Ishikawa (cell line): ENCODE data around the gene TDP1.

Experiments
- CEBPB ChIP-seq: IDR thresholded peaks from 2 replicates; pipeline ENCODE4 v1.6.1; 2012
- CREB1 ChIP-seq: IDR thresholded peaks from 2 replicates; pipeline ENCODE4 v1.6.1; 2012; ENCODE audit warnings: low read depth
- EGR1 ChIP-seq: IDR thresholded peaks from 2 replicates; pipeline ENCODE4 v1.6.1; 2012
- EP300 ChIP-seq: IDR thresholded peaks from 2 replicates; pipeline ENCODE4 v1.6.1; 2012; ENCODE audit warnings: borderline replicate concordance
- FOXM1 ChIP-seq: IDR thresholded peaks from 2 replicates; pipeline ENCODE4 v1.6.1; 2012; ENCODE audit warnings: low read depth, borderline replicate concordance
- MAX ChIP-seq: IDR thresholded peaks from 2 replicates; pipeline ENCODE4 v1.6.1; 2012
- NFIC ChIP-seq: IDR thresholded peaks from 2 replicates; pipeline ENCODE4 v1.6.1; 2012
- RAD21 ChIP-seq: IDR thresholded peaks from 2 replicates; pipeline ENCODE4 v1.6.1; 2012; ENCODE audit warnings: low read depth
- REST ChIP-seq: IDR thresholded peaks from 2 replicates; pipeline ENCODE4 v1.6.1; 2012; ENCODE audit warnings: low read depth, mild to moderate bottlenecking
- TAF1 ChIP-seq: IDR thresholded peaks from 2 replicates; pipeline ENCODE4 v1.6.1; 2012; ENCODE audit warnings: low read depth, mild to moderate bottlenecking
- TCF12 ChIP-seq: IDR thresholded peaks from 2 replicates; pipeline ENCODE4 v1.6.1; 2012; ENCODE audit warnings: low read depth
- TEAD4 ChIP-seq: IDR thresholded peaks from 2 replicates; pipeline ENCODE4 v1.6.1; 2012
- USF1 ChIP-seq: IDR thresholded peaks from 2 replicates; pipeline ENCODE4 v1.6.1; 2012
- YY1 ChIP-seq: IDR thresholded peaks from 2 replicates; pipeline ENCODE4 v1.6.1; 2012; ENCODE audit warnings: low read depth
- ZBTB7A ChIP-seq: IDR thresholded peaks from 2 replicates; pipeline ENCODE4 v1.6.1; 2012; ENCODE audit warnings: low read depth

Gene TDP1

GRCh38 chr14:89992273-89992672 is 36.5 kb downstream of the TDP1 start:
- TF ChIP-seq TCF12 (no peak), USF1 (no peak), ZBTB7A (no peak), TAF1 (no peak), YY1 (no peak), TEAD4 (no peak), MAX (no peak), RAD21 (no peak), CEBPB (no peak), REST (no peak), EGR1 (no peak), FOXM1 (no peak), CREB1 (no peak)

- no peak for TF ChIP-seq USF1
- no peak for TF ChIP-seq CEBPB
- no peak for TF ChIP-seq FOXM1
- TF ChIP-seq CREB1, result no peak
- no peak for TF ChIP-seq ZBTB7A
- TF ChIP-seq TAF1, result no peak
- TF ChIP-seq TEAD4, result no peak
- TF ChIP-seq YY1, result no peak
- no peak for TF ChIP-seq NFIC
- no peak for TF ChIP-seq EP300
- TF ChIP-seq MAX, result no peak
- TF ChIP-seq RAD21, result no peak
- TF ChIP-seq EGR1, result no peak
- no peak for TF ChIP-seq TCF12
- no peak for TF ChIP-seq REST
These were observed 41.2 kb downstream of the TDP1 start for GRCh38 chr14:89996963-89997362.

GRCh38 chr14:90000935-90001334 is 45.2 kb downstream of the TDP1 start:
- TF ChIP-seq TEAD4 (no peak), TAF1 (no peak), ZBTB7A (no peak)

GRCh38 chr14:90003526-90004307 is 48.0 kb downstream of the TDP1 start:
- TF ChIP-seq YY1 (no peak), CEBPB (no peak), ZBTB7A (no peak), FOXM1 (no peak), RAD21 (no peak)

- TF ChIP-seq RAD21 (no peak), TAF1 (no peak), FOXM1 (no peak), EP300 (no peak)
These were observed 49.7 kb downstream of the TDP1 start for GRCh38 chr14:90005441-90005840.

GRCh38 chr14:90005939-90006530 is 50.3 kb downstream of the TDP1 start:
- TF ChIP-seq CREB1 (no peak), TAF1 (no peak), FOXM1 (no peak), YY1 (no peak), NFIC (no peak), REST (no peak), ZBTB7A (no peak), MAX (no peak), EGR1 (no peak), RAD21 (no peak), TEAD4 (no peak), EP300 (no peak)
